Vagina (tissue), 2 donors: ENCODE data around the gene UNC79. TPM values are rescaled to one million over a fixed set of nuclear protein-coding genes. Genes with fewer than 3 reads are reported as not detected.

Experiments
- DNase-seq, 2 donors: peaks; one replicate each; pipeline ENCODE4 v3.0.0-alpha.2; 2017; ENCODE audit errors: extremely low spot score in 2 of 2
- H3K27ac ChIP-seq: fragments of 200-600 bp; sonication (generic); one replicate; pipeline ENCODE4 v1.5.1; 2019
- H3K27me3 ChIP-seq: fragments of 200-600 bp; sonication (generic); one replicate; pipeline ENCODE4 v1.5.1; 2019
- H3K36me3 ChIP-seq, 2 donors: fragments of 200-600 bp; sonication (generic); one replicate each; pipeline ENCODE4 v1.5.1; 2017 to 2019
- H3K4me1 ChIP-seq: fragments of 200-600 bp; sonication (generic); one replicate; pipeline ENCODE4 v1.5.1; 2019
- H3K4me3 ChIP-seq, 2 donors: fragments of 200-600 bp; sonication (generic); 1 replicate in 1 of 2; 2 replicates in 1 of 2; pipeline ENCODE4 v1.5.1; 2016 to 2019
- H3K9me3 ChIP-seq: fragments of 200-600 bp; sonication (generic); one replicate; pipeline ENCODE4 v1.5.1; 2019
- CTCF ChIP-seq, 3 experiments: fragments of 450-650 bp in 2 of 3; fragments of 200-600 bp in 1 of 3; sonication (generic) in 1 of 3; IDR thresholded peaks; one replicate each; pipeline ENCODE4 v1.5.1; 2017 to 2019; ENCODE audit warnings: antibody characterized with exemption in 3 of 3, mild to moderate bottlenecking in 2 of 3, moderate library complexity in 2 of 3
- POLR2A ChIP-seq, 2 donors: fragments of 450-650 bp; IDR thresholded peaks; one replicate each; pipeline ENCODE4 v1.6.1; 2017; ENCODE audit warnings: antibody characterized with exemption in 2 of 2, mild to moderate bottlenecking in 2 of 2, moderate library complexity in 2 of 2
- POLR2AphosphoS5 ChIP-seq, 2 donors: sonication (generic); formaldehyde crosslinking; IDR thresholded peaks; one replicate each; pipeline ENCODE4 v1.9.0; 2017; ENCODE audit warnings: antibody characterized with exemption in 2 of 2, mild to moderate bottlenecking in 2 of 2, low read depth in 1 of 2; ENCODE audit not compliant: insufficient read depth in 1 of 2
- intact Hi-C: fragments of 100-400 bp; cut with DNase I; formaldehyde crosslinking; loops from one replicate; pipeline ENCODE4 v1.15.1; 2023
- small RNA-seq: library from RNA; depleted of rRNA; stranded (forward); fragments of <200 nt; gene quantifications from one replicate; pipeline ENCODE3, GENCODE V24; 2016
- total RNA-seq: library from RNA; depleted of rRNA; stranded (reverse); fragments of >200 nt; gene quantifications from one replicate; pipeline ENCODE4 v1.2.3, GENCODE V29; 2016

UNC79 gene
- total RNA-seq, 1 donor from 2014 or later = 0.49 TPM

- no peaks in the 10 kb centered on the region for H3K36me3 ChIP-seq
- H3K27me3 ChIP-seq = no peaks in the 10 kb centered on the region
- no peak for TF ChIP-seq POLR2AphosphoS5 (IDR thresholded peaks at IDR 0.05; ENCODE audit: insufficient read depth in 1 of 2, low read depth in 1 of 2)
- no peaks in the 10 kb centered on the region for H3K4me1 ChIP-seq
- H3K9me3 ChIP-seq = no peaks in the 10 kb centered on the region
- H3K27ac ChIP-seq = no peak overlapping the region
- intact Hi-C loops = no loop called here
- no peak overlapping the region for H3K4me3 ChIP-seq
- DNase-seq = no peak
These were observed 321.4 kb downstream of the UNC79 start for GRCh38 chr14:93751946-93752655.

- Histone ChIP-seq H3K9me3 (no peaks in the 10 kb centered on the region), H3K4me1 (no peaks in the 10 kb centered on the region), H3K4me3 (no peak overlapping the region), H3K36me3 (no peaks in the 10 kb centered on the region), H3K27ac (no peak overlapping the region), H3K27me3 (no peaks in the 10 kb centered on the region)
- intact Hi-C loops = no loop called here
- TF ChIP-seq CTCF (IDR thresholded peaks at IDR 0.05) = no peak
- no peak for TF ChIP-seq POLR2AphosphoS5 (IDR thresholded peaks at IDR 0.05; ENCODE audit: insufficient read depth in 1 of 2, low read depth in 1 of 2)
- TF ChIP-seq POLR2A (IDR thresholded peaks at IDR 0.05) = no peak
- DNase-seq = no peak
These were observed 322.3 kb downstream of the UNC79 start for GRCh38 chr14:93752980-93753561.

GRCh38 chr14:93753647-93754046 is 322.9 kb downstream of the UNC79 start:
- Histone ChIP-seq H3K27ac (no peak overlapping the region), H3K27me3 (no peaks in the 10 kb centered on the region), H3K9me3 (no peaks in the 10 kb centered on the region), H3K4me1 (no peaks in the 10 kb centered on the region), H3K4me3 (no peak overlapping the region), H3K36me3 (no peaks in the 10 kb centered on the region)
- no peak for TF ChIP-seq POLR2A (IDR thresholded peaks at IDR 0.05)
- TF ChIP-seq CTCF (IDR thresholded peaks at IDR 0.05) = no peak
- TF ChIP-seq POLR2AphosphoS5 (IDR thresholded peaks at IDR 0.05; ENCODE audit: insufficient read depth in 1 of 2, low read depth in 1 of 2) = no peak
- intact Hi-C loops = no loop called here
- no peak for DNase-seq

GRCh38 chr14:93757206-93757605 is 326.5 kb downstream of the UNC79 start:
- TF ChIP-seq CTCF (IDR thresholded peaks at IDR 0.05) (no peak), POLR2A (IDR thresholded peaks at IDR 0.05) (no peak), POLR2AphosphoS5 (IDR thresholded peaks at IDR 0.05; ENCODE audit: insufficient read depth in 1 of 2, low read depth in 1 of 2) (no peak)
- no peak overlapping the region for H3K4me3 ChIP-seq
- H3K4me1 ChIP-seq = peaks cover 14% of the 10 kb centered on the region
- H3K36me3 ChIP-seq = no peaks in the 10 kb centered on the region
- H3K27ac ChIP-seq = no peak overlapping the region
- intact Hi-C loops = no loop called here
- no peak for DNase-seq
- H3K27me3 ChIP-seq = no peaks in the 10 kb centered on the region
- H3K9me3 ChIP-seq = no peaks in the 10 kb centered on the region

Small RNA genes lying within 50 kb of the gene (small RNA-seq; reads per million reads assigned to genes)
- gene RF00019 (not detected), gene RF02271 (not detected), gene RNU6-1258P (not detected)

Other genes with a start within 250 kb of the UNC79 start
- gene MOAP1, start 246.0 kb upstream of the UNC79 start, total RNA-seq = 24.1 TPM
- gene LYSET, start 245.6 kb upstream of the UNC79 start, total RNA-seq = 6.4 TPM
- gene GON7, start 223.9 kb upstream of the UNC79 start, total RNA-seq = 7.4 TPM
- gene UBR7, start 223.7 kb upstream of the UNC79 start, total RNA-seq = 34.4 TPM
- gene BTBD7, start 97.9 kb upstream of the UNC79 start, total RNA-seq = 28.5 TPM
- gene COX8C, start 83.8 kb upstream of the UNC79 start, total RNA-seq = not detected